ENCODE results near the gene XCL1.

DNA sequence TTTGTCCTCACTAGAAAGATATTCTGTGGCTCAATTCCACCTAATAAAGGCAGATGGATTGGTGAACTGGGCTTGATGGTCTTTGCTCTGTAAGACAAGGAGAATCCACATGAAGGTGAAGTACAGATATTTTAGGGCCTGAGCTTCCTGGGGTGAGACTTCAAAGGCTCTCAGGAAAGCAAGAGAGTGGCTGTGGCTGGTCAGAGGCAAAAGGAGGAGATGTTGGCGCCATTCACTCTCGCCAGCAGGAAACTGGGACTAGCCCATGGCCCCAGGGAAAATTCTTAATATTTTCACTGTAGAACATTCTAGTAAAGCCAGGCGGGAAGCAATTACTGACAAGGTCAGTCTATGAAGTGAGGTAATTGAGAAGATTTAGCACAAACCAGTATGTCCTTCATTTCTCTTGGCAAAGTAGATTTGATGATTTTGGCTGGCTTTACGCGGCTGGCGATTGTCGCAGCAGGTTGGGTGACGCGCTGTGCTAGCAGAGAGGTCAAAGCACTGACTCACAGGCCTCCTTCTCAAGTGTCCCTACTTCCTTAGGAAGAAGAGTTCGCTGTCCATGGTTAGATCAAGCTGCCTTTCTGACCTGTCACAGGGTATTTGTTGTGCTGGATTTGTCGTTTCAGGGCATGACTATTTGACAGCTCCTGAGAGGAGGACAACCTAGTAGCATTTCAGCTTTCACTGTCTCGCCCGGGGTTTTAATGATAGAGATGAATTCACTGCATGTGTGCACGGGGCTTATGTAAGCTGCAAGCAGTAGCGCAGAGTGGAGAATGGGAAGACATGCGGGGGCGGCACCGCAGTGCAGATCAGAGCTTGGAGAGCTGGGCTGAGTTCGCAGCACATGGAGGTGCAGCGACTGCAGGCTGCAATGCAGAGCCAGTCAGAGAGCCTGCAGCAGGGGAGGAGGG is 32.7 kb downstream of the XCL1 start:
- TF ChIP-seq CTCF (IDR thresholded peaks at IDR 0.05) (no peak), POLR2AphosphoS5 (IDR thresholded peaks at IDR 0.05) (peak; percentile 5 to 22), POLR2A (IDR thresholded peaks at IDR 0.05; ENCODE audit: low read depth) (no peak)
